ENCODE results near the gene BMP6. TPM values are rescaled to one million over a fixed set of nuclear protein-coding genes. Genes with fewer than 3 reads are reported as not detected.
A peak's percentile ranks its signal among the peaks of the same experiment; 100 is the strongest.

Gene BMP6
- total and polyA plus RNA-seq, 10 of the 15 experiments (the other 5 are each of a cell fraction or from before 2014, with no cell fraction given) = 0.02 to 0.15 (median 0.05) TPM; not detected in 5

DNA sequence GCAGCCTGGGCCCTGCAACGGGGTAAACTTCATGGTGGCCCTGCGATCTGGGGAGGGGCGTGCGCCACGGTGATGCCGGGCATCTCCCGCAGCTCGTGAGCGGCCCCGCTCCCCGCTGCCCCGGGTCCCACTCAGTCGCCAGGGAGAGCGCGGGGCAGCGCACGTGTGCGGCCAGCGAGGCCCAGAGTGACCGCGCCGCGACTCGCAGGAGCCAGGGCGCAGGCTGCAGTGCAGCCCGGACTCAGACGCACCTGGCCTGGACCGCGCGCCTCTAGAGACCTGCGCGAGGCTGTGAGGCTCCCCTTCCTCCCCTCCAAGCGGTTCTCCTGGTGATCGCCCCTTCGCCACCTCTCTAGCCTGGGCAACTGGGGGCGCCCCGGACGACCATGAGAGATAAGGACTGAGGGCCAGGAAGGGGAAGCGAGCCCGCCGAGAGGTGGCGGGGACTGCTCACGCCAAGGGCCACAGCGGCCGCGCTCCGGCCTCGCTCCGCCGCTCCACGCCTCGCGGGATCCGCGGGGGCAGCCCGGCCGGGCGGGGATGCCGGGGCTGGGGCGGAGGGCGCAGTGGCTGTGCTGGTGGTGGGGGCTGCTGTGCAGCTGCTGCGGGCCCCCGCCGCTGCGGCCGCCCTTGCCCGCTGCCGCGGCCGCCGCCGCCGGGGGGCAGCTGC, 652 bp downstream of the BMP6 start:
- in situ Hi-C loops (cut with MboI) = no loop called here

More for the DNA sequence above, 652 bp downstream of the BMP6 start:
- Histone ChIP-seq H3K36me3 (ENCODE audit: control insufficient read depth in 2 of 2, insufficient read depth in 2 of 2, low read length in 1 of 2) (no peaks in the 10 kb centered on the region), H3K9me3 (replicated peaks; ENCODE audit: control insufficient read depth, insufficient read depth, low read length) (no peaks in the 10 kb centered on the region), H3K4me3 (peak overlapping the region; percentile 63), H3K27me3 (replicated peaks in 1 of 2; ENCODE audit: control insufficient read depth in 2 of 2, insufficient read depth in 2 of 2, low read length in 1 of 2) (peaks cover 12 to 30% of the 10 kb centered on the region in 2 experiments), H3K9ac (ENCODE audit: control insufficient read depth, insufficient read depth, low read length) (no peak overlapping the region), H3K4me2 (ENCODE audit: control insufficient read depth, insufficient read depth) (peak overlapping the region; percentile 97), H3K79me2 (ENCODE audit: control insufficient read depth, insufficient read depth, low read length) (no peaks in the 10 kb centered on the region), H2AFZ (ENCODE audit: control insufficient read depth, low read depth, low read length) (peak overlapping the region; percentile 51), H3K27ac (ENCODE audit: control insufficient read depth, insufficient read depth) (no peak overlapping the region), H3K4me1 (ENCODE audit: control insufficient read depth, insufficient read depth, low read length) (peaks cover 3% of the 10 kb centered on the region; the same call in 1 of the 2 replicates), H4K20me1 (ENCODE audit: control insufficient read depth, insufficient read depth) (no peaks in the 10 kb centered on the region)
- no peak for DNase-seq (ENCODE audit: low read depth, low spot score)
- no peak for FAIRE-seq
- CTCF ChIA-PET = interaction anchor here (1.1 kb wide), 1 partner anchor 493 kb away, joined by 3 read pairs; no protein-coding TSS in a partner anchor
- POLR2A ChIA-PET = no interaction called here
- intact Hi-C loops (cut with micrococcal nuclease; ENCODE audit: unreplicated experiment) = no loop called here
- no TSS peak for BruUV-seq (replicated peaks)
- ATAC-seq = peak; percentile 45
- TF ChIP-seq FOS (IDR thresholded peaks at IDR 0.05; ENCODE audit: borderline replicate concordance, extremely low read depth, insufficient read length) (no peak), KAT2A (conservative IDR thresholded peaks at IDR 0.05; ENCODE audit: control insufficient read depth, low read depth, low read length) (no peak), EGR1 (IDR thresholded peaks at IDR 0.05; ENCODE audit: borderline replicate concordance in 1 of 2, low read depth in 2 of 2, low read length in 2 of 2) (no peak), SIN3A (IDR thresholded peaks at IDR 0.05; ENCODE audit: low read depth, low read length) (no peak), ATF7 (IDR thresholded peaks at IDR 0.05; ENCODE audit: low read depth) (no peak), RAD51 (IDR thresholded peaks at IDR 0.05) (no peak), DPF2 (IDR thresholded peaks at IDR 0.05) (no peak), ESRRA (IDR thresholded peaks at IDR 0.05; ENCODE audit: low read length) (no peak), TCF3 (IDR thresholded peaks at IDR 0.05; ENCODE audit: borderline replicate concordance, insufficient read depth, low read depth, low read length) (no peak), SMC3 (IDR thresholded peaks at IDR 0.05; ENCODE audit: borderline replicate concordance, low read length) (no peak), CHD2 (IDR thresholded peaks at IDR 0.05; ENCODE audit: borderline replicate concordance, low read depth, low read length) (no peak), RELA (IDR thresholded peaks at IDR 0.05; ENCODE audit: borderline replicate concordance, partially characterized antibody) (no peak), CBX5 (IDR thresholded peaks at IDR 0.05; ENCODE audit: low read depth) (no peak), TBL1XR1 (IDR thresholded peaks at IDR 0.05; ENCODE audit: low read depth, low read length) (no peak)
- TF ChIP-seq, protein P1, sequence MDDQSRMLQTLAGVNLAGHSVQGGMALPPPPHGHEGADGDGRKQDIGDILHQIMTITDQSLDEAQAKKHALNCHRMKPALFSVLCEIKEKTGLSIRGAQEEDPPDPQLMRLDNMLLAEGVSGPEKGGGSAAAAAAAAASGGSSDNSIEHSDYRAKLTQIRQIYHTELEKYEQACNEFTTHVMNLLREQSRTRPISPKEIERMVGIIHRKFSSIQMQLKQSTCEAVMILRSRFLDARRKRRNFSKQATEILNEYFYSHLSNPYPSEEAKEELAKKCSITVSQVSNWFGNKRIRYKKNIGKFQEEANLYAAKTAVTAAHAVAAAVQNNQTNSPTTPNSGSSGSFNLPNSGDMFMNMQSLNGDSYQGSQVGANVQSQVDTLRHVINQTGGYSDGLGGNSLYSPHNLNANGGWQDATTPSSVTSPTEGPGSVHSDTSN (IDR thresholded peaks at IDR 0.05; ENCODE audit: insufficient replicate concordance, low read depth, low read length) = no peak
- TF ChIP-seq, protein P2, sequence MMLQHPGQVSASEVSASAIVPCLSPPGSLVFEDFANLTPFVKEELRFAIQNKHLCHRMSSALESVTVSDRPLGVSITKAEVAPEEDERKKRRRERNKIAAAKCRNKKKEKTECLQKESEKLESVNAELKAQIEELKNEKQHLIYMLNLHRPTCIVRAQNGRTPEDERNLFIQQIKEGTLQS (IDR thresholded peaks at IDR 0.05; ENCODE audit: borderline replicate concordance, extremely low read depth, low read depth, low read length) = no peak
- TF ChIP-seq, protein P3, sequence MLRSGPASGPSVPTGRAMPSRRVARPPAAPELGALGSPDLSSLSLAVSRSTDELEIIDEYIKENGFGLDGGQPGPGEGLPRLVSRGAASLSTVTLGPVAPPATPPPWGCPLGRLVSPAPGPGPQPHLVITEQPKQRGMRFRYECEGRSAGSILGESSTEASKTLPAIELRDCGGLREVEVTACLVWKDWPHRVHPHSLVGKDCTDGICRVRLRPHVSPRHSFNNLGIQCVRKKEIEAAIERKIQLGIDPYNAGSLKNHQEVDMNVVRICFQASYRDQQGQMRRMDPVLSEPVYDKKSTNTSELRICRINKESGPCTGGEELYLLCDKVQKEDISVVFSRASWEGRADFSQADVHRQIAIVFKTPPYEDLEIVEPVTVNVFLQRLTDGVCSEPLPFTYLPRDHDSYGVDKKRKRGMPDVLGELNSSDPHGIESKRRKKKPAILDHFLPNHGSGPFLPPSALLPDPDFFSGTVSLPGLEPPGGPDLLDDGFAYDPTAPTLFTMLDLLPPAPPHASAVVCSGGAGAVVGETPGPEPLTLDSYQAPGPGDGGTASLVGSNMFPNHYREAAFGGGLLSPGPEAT (IDR thresholded peaks at IDR 0.05; ENCODE audit: low read depth) = no peak
- TF ChIP-seq, protein P4, sequence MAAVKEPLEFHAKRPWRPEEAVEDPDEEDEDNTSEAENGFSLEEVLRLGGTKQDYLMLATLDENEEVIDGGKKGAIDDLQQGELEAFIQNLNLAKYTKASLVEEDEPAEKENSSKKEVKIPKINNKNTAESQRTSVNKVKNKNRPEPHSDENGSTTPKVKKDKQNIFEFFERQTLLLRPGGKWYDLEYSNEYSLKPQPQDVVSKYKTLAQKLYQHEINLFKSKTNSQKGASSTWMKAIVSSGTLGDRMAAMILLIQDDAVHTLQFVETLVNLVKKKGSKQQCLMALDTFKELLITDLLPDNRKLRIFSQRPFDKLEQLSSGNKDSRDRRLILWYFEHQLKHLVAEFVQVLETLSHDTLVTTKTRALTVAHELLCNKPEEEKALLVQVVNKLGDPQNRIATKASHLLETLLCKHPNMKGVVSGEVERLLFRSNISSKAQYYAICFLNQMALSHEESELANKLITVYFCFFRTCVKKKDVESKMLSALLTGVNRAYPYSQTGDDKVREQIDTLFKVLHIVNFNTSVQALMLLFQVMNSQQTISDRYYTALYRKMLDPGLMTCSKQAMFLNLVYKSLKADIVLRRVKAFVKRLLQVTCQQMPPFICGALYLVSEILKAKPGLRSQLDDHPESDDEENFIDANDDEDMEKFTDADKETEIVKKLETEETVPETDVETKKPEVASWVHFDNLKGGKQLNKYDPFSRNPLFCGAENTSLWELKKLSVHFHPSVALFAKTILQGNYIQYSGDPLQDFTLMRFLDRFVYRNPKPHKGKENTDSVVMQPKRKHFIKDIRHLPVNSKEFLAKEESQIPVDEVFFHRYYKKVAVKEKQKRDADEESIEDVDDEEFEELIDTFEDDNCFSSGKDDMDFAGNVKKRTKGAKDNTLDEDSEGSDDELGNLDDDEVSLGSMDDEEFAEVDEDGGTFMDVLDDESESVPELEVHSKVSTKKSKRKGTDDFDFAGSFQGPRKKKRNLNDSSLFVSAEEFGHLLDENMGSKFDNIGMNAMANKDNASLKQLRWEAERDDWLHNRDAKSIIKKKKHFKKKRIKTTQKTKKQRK (IDR thresholded peaks at IDR 0.05; ENCODE audit: low read depth, low read length) = no peak
- SMC1A ChIA-PET (ENCODE audit: uncharacterized antibody, unreplicated experiment) = interaction anchor here (1.4 to 1.6 kb wide), 2 partner anchors 265 to 332 kb away, joined by 3 to 4 read pairs; no protein-coding TSS in a partner anchor
- RAD21 ChIA-PET (ENCODE audit: unreplicated experiment) = no interaction called here
- under 1% methylated on average over 59 of the region's 73 CpGs for WGBS (ENCODE audit: insufficient coverage, insufficient replicate concordance, low lambda C conversion rate, missing lambda C conversion rate)
